IPS DF 4.7 (cell line): ENCODE data around the gene SLX4IP.

Source experiments
- DNase-seq: peaks from one replicate; pipeline ENCODE4 v3.0.0-alpha.2; 2013; ENCODE audit warnings: low spot score; ENCODE audit errors: extremely low read depth

SLX4IP gene

DNA sequence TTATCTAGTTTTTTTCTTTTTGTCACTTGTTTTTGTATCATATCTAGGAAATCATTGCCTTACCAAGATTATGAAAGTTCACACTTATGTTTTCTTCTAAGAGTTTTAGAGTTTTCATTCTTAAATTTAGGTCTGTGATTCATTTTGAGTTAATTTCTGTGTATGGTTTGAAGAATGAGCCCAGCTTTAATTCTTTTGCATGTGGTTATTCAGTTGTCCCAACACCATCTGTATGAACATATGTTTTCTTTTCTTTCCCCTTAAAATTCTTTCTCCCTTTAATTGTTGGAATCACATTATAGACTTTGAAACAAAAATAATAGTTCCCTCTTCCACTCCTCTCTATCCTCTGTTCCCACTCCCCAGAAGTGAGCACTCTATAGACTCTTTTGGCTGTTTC lies 85.4 kb downstream of the SLX4IP start:
- DNase-seq, result no peak

DNA sequence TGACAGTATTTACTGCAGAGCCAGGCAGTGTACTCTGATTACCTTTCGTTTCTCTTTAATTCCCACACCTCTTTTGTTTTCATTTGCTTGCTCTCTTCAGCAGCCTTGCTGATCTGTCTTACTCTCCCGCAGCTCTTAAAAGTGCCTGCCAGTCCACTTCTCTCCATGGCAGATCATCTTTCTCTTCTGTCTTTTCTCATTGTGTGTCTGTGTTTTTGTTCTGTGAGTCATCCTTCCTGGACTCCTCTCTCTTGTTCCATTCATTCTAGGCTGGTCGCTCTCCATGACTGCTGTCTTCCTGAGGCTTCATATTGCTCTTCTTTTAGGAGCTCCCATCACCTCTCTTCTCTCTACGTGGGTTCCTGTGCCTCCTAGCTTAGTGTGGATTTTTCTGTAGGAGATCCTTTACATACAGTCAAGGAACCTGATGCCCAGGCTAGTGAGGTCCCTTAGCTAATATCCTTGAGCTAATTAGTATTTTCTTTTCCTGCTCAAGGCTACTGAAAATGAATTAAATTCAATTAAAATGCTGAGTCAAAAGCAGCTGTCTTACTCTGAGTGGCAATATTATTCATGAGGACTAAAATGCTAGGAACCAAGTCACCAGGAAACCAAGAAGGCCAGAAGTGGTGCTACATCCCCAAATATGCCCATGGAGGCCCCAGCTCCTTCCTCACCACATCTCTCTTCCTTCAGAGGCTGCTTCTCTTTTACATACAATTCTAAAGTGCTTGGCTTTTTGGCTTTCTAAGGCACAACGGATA lies 86.1 kb downstream of the SLX4IP start:
- no peak for DNase-seq

DNA sequence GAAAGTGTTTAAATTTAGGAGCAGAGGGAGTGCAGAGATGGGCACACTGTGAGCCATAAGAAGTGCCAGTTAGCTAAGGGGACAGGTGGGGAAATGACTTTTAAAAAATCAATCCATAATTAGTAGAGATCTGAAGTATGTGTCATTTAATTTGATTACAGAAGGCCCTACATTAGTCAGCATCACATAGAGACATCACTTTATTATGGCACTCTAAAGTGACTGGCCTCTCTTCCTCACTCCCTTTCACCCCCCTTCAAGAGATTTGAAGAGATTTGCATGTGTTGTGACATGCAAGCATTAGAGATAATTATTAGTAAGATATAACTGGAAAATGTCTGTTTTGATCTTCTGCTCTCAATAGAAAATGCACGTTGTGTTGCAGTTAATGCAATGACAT lies 86.7 kb downstream of the SLX4IP start:
- DNase-seq, result no peak

DNA sequence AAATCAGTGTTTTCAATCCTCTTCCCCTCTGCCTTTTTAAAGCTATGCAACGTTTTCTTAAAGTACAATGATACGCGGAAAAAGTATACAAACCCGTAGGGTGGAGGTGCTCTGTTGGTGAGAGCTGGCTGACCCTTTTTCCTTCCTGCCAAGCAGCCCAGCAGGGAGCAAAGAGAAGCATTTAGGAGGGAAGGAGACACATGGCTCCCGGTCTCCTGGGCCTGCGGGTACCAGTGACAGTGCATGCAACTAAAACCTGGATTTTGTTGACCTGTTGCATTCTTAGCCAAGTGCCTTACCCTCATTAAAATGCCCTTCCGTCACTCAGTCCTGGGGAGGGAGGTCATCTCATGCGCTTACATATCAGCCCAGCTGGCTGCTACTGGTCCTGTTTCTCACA lies 87.2 kb downstream of the SLX4IP start:
- no peak for DNase-seq

DNA sequence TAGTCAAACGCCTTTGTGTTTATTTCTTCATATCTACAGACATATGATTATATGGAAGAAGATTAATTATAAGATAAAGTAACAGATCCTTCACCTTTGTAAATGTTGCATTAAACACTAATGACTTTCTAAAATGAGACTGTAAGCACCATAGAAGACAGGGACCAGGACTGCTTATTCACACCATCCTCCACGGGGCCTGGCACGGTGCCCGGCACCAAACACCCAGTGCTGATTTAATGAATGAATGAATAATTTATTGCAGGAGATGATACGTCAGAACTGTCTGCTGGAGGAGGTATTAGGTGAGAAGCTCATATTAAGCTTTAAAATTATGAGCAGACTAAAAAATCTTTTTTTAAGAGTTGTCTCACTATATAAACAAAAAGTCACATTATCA lies 88.3 kb downstream of the SLX4IP start:
- DNase-seq, result no peak

DNA sequence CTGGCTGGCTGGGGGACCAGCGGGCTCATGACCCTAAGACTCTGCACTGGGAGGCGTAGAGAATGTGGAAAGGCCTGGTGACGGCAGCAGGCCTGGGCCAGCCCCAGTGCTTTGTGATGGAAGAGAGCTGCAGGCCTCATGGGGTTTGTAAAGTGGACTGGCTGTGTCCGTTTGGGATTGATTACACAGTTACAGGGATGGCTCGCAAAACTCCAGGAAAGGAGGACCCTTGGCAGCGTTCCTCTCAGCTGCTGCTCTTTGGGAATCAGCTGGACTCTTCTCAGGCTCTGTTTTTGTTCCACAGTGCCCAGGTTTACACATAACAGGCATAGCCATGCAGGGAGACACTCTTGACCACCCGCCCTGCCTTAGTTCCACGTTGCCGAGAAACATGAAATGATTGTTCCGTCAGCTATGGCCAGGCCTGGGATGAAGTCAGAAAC lies 89.0 kb downstream of the SLX4IP start:
- no peak for DNase-seq

DNA sequence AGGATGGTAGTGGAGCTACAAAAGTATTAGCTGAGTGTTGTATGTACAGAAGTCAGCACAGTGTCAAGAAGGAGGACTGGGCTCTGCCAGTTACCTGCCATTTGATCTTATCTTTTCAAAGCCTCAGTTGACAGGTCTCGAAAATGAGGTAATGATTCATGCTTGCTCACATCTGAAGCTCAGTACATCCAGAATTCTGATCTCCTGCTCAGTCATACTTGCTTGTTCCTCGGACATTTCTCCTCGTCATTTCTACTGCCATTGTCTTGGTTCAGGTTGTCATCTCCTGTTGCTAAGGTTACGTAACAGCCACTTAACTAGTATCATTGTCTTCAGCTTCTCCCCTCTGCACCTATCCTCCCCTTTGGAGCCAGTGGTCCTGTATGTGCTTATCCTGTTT lies 89.5 kb downstream of the SLX4IP start:
- no peak for DNase-seq

DNA sequence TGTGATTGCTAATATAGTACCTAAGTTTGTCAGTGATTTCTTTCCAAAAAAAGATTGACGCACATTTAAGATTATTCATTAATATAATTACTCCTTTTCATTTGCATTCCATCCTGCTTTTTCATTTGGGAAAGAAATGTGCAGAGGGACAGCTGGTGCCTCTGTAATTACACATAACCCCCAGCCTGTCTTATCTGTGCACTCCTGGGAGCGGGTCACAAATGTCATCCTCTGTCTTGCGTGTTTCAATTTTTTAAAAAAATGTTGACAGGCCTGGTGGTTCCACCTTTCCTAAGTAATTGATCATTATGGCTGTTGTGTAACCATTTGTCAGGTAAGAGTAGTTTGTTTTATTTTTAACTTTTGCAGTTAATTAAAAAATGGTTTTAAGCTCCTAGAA lies 92.7 kb downstream of the SLX4IP start:
- no peak for DNase-seq

DNA sequence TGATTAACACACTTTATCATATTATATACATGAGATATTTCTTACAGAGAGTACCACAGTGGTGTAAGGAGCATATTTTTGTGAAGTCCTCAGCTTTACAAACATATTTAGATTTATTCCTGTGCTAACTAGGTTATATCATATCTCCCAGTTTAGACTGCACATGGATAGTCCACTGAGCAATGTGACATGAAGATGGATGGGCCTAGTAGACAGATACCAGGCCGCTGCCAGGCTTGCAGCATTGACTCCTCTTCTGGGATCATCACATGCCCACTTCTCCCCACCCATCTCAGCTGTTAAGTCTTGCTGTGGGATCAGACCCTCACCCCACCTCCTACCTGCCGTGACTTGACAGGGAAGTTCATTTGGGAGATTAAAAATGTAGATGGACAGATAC lies 95.8 kb downstream of the SLX4IP start:
- DNase-seq, result no peak

DNA sequence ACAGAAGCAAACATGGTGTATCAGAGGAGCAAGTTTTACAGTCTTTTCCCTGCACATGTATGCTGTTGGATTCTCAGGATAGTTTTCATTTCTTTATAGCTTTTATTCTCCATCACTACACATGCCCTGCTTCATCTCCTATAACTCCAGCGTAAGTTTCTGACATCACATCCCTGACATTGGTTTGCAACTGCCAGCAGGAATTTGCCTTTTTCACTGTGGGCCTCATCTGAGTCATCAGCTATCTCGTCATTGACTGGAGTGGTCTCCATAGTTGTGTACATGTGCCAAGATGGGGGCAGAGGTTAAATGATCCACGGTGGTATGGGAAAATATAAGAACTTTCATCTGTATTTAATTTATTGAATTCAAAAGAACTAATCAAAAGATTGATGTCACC lies 96.7 kb downstream of the SLX4IP start:
- DNase-seq, result no peak

DNA sequence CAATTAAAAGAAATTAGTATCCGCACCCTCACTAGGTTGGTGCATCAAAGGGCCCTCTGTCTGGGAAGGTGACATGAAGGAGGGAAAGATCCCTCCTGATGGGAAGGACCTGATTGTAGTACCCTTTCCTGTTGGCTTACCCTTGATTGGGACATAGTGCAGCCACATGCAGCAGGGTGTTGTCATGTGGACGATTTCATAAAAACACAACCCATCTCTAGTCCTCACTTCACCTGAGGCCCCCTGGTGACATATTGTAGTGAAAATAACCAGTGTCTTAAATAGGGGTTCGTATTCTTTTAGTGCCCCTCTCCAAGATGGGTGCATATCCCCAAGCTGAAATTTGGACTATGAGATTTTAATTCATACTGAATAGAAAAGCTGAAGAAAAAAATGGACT lies 97.3 kb downstream of the SLX4IP start:
- no peak for DNase-seq

DNA sequence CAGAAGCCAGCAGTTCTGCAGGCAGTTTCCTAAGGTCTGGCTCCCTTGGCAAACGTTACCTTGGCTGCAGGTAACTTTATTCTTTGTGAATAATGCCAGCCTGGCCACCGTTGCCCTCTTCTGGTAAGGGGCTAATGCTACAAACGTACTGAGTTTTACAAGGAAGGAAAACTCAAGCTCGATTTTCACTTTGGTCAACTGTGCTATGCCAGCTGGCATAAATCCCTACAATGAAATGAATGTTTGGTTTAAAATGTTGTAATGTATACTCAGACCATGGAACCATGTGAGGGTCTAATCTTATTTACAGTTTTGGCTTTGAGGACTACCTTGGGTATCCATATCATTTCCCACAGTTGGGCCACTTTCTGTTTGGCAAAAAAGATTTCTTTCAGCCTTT lies 101.4 kb downstream of the SLX4IP start:
- no peak for DNase-seq

DNA sequence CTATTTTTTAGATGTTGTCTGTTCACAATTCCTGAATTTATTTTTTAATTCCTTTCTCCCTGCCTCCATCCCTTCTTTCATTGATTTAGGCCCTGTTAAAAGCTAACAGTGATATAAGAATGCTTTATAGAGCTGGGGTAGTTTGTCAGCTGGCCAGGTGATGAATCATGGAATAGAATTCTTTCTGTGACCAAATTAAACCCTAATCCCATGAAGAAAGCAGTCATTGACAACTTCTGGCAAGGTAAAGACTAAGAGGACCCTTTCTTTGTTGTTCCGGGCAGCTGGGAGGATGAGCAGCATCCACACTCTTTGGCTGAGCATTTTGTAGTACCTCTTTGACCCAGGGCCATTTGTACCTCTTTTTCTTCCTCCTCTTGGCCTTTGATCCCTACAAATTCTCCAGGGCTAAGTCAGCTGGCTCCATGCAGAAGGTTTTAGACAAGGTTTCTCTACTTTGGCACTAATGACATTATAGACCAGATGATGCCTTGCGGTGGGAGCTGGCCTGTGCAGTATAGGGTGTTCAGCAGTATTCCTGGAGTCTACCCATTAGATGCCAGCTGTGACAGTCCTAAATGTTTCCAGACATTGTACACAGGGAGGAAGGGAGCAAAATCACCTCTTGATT lies 102.9 kb downstream of the SLX4IP start:
- no peak for DNase-seq

DNA sequence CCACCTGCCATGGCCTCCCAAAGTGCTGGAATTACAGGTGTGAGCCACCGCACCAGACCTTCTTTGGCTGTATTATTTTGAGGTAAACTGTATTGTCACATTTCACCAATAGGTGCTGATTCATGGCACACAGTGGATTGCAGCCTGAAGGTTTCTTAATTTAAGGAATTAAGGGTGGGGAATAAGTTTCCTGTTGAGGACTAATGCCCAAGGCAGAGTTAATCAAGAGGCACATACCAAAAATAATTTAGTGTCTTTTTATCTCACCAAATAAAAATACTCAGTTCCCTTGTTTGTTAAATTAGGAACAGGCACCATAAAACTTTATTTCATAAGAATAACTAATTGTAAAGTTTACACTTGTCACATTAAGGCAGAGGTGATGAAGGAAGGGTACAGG lies 103.7 kb downstream of the SLX4IP start:
- no peak for DNase-seq

DNA sequence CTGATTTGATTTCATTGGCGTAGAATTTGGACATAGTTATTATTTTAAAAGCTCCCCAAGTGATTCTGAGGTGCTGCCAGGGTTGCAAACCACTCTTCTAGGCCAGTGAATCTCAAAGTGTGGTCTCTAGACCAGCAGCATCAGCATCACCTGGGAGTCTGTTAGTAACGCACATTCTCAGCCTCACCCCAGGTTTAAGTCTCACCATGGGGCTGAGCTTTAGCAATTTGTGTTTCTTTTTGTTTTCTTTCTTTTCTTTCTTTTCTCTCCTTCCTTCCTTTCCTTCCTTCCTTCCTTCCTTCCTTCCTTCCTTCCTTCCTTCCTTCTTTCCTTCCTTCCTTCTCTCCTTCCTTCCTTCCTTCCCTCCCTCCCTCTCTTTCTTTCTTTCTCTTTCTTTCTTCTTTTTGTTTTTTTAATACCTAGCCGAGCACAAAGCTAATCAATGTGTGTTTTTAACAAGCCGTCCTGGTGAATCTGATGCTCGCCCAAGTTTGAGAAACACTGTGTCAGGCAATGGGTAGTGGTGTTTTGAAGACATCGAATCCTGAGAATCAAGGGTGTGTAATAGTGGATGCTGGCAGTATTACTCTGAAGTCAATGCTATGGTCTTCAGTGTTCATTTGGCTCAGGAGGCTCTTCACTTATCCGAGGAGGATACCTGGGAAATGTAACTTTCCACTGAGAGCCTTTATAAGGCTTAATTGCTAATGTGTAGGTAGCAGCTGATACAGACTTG lies 104.9 kb downstream of the SLX4IP start:
- no peak for DNase-seq

DNA sequence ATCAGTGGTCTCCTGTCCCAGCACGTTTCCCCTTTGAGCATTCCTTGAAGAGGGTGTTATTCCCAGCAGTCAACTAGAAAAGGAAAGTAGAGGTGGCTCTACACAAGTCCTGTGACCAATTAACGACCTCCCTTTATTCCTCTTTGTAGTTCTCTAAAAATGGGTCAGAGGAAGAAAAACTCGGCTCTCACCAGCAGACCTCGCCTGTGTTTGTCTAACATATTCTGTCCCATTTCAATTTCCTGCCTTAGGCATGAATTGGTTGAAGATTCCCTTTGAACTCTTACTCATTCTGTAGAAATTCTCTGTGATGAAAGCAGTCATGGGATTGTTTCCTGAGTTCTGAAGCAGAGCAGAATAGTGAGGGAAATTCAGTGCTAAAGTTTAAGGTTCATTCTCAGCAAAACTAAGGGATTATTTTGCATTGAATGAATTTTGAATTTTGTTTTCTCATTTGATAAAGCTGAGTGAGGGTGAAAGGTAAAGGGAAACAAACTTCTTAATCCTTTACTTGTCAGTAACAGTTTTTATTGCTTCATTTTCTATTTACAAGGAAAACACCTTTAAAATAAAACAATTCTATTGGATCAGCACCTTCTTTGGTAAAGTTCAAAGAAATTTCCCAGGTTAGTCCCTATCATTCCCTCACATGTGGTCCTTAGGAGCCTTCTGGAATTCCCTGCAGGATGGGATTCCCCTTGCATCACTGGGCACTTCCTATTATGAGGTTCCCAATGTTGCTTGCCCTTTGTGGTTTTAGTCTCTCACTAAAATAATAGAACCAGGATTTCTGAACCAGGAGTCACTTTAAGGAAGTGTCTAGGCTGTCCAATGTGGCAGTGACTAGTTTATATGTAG lies 105.8 kb downstream of the SLX4IP start:
- no peak for DNase-seq

DNA sequence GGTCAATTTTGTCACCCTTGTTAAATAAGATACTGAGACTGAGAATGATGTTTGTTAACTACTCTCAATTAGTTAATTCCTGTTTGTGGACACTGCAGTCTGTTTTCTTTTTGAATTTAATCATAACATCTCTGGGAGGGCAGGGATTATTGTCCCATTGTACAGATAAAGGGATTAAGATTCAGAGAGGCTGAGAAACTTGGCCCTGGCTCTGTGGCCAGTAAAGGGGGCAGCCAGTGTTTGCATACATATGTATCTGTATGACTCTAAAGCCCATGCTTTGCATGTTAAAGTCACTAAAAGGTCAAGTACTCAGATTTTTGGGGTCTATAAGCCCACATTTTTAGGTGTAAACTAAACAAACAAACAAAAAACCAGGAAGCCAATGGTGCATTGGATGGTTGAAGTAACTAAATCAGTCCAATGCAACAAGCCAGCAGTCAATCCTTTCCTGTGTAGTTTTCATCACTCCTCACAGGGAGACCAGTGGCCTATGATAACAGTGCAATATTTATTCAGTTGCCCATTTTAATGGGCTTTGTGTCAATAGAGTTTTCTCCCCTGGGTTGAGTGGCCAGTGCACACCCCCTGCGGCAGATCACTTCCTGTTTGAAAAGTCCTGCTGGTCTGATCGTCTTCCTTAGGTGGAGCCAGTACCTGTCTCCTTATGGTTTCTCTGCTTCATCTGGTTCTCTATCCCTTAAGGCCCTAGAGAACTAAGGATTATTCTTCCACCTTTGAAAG lies 106.7 kb downstream of the SLX4IP start:
- no peak for DNase-seq

DNA sequence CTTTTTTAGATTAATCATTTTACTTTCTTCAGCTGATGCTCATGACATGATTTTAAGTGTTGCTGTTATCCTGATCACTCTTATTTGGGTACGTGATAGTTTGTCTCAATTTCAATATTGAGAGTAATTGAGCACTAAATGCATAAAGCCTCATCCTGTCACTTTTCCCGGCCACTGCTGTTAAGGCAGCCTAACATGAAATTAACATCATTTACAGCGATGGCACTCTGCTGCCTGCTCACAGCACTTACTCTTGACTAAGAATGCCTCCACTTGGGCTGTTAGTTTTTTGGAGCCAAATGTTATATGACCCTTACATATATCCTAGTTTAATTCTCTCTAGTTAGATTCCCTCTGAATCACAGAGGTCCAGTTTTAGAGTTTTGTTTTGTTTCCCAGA lies 107.3 kb downstream of the SLX4IP start:
- DNase-seq, result no peak

DNA sequence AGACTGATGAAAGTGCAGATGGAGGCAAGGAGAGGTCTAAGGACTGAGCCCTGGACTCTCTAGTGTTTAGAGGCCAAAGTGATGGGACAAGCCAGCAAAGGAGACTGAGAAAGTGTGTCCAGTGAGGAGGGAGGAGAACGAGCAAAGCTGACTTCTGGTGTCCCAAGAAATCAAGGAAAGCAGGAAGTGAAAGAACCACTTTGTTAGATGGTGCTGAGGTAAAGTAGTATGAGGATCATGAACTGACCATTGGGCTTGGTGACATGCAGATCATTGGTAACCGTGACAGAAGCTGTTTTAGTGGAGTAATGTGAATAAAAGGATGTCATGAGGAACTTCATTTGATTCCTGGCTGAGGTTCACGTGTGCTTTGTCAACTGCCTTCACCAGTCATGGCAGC lies 108.4 kb downstream of the SLX4IP start:
- DNase-seq, result no peak

DNA sequence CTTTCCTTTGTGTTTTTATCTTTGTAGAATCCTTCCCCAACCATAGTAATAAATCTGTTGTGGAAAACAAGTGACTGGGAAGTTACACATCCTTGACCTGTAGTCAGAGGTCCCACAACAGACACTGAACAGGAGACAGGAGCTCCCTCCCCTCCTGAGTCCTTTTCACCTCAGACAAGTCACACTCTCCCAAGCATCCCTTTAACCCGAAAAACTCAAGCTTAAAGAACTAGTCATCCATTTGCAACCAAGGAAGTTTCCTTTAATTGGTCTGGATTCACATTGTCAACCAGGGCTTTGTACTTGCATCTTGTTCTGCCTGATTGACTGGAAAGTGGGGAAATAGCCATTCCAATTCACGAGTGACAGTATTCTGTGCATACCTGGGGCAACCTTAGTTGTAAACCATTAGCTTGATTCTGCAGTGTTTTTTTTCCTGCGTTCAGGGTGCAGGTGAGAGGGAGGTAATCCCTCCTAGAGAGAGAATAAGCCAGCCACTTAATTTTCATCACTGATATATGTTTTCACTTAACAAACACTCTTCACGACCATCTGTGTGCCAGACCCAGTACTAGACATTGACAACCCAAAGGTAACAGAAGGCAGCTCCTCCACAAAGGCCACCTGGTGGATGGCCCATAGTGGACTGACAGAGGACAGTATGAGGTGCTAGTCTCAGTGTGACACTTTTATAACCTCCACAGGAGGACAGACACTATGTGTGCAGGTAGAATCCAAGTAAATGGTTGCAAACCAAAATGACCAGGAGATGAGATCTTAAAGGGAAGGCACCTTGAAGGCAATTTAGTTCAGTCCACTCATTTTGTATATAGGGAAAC lies 112.4 kb downstream of the SLX4IP start:
- DNase-seq, result no peak
